ENCODE measurements around the gene GPA33. TPM values are rescaled to one million over a fixed set of nuclear protein-coding genes. Genes with fewer than 3 reads are reported as not detected.

Gene GPA33
- total RNA-seq, 3 donors from 2014 or later, result 0.16 to 0.45 (median 0.20) TPM

- H3K4me1 Mint-ChIP-seq (ENCODE audit: low read depth), result peaks cover 4% of the 10 kb centered on the region
- ATAC-seq, result no peak
- DNase-seq, result no peak
- no peaks in the 10 kb centered on the region for H3K9me3 Mint-ChIP-seq
- H3K36me3 Mint-ChIP-seq (ENCODE audit: insufficient read depth), result no peaks in the 10 kb centered on the region
- peaks cover 33% of the 10 kb centered on the region for H3K27me3 Mint-ChIP-seq (ENCODE audit: low read depth)
- H3K4me3 Mint-ChIP-seq, result no peak overlapping the region
These were observed 36.1 kb upstream of the GPA33 start for GRCh38 chr1:167126317-167126716.

- peaks cover 20% of the 10 kb centered on the region for H3K27me3 Mint-ChIP-seq (ENCODE audit: low read depth)
- peaks cover 5% of the 10 kb centered on the region for H3K4me1 Mint-ChIP-seq (ENCODE audit: low read depth)
- H3K4me3 Mint-ChIP-seq, result no peak overlapping the region
- no peaks in the 10 kb centered on the region for H3K9me3 Mint-ChIP-seq
- DNase-seq (no peak), ATAC-seq (no peak)
- no peaks in the 10 kb centered on the region for H3K36me3 Mint-ChIP-seq (ENCODE audit: insufficient read depth)
These were observed 32.4 kb upstream of the GPA33 start for GRCh38 chr1:167122568-167122967.

GRCh38 chr1:167122121-167122480 lies 31.9 kb upstream of the GPA33 start:
- Mint-ChIP-seq H3K27me3 (ENCODE audit: low read depth) (peaks cover 15% of the 10 kb centered on the region), H3K4me3 (no peak overlapping the region), H3K36me3 (ENCODE audit: insufficient read depth) (no peaks in the 10 kb centered on the region), H3K4me1 (ENCODE audit: low read depth) (peaks cover 5% of the 10 kb centered on the region), H3K9me3 (no peaks in the 10 kb centered on the region)
- ATAC-seq, result no peak
- no peak for DNase-seq

GRCh38 chr1:167121375-167122120 lies 31.4 kb upstream of the GPA33 start:
- Mint-ChIP-seq H3K36me3 (ENCODE audit: insufficient read depth) (no peaks in the 10 kb centered on the region), H3K4me1 (ENCODE audit: low read depth) (peaks cover 5% of the 10 kb centered on the region), H3K27me3 (ENCODE audit: low read depth) (peaks cover 11% of the 10 kb centered on the region), H3K9me3 (no peaks in the 10 kb centered on the region), H3K4me3 (peak overlapping the region; percentile 83)
- DNase-seq (peak; percentile 23), ATAC-seq (peak; percentile 74 to 75)

GRCh38 chr1:167120899-167121298 lies 30.7 kb upstream of the GPA33 start:
- H3K36me3 Mint-ChIP-seq (ENCODE audit: insufficient read depth), result no peaks in the 10 kb centered on the region
- no peaks in the 10 kb centered on the region for H3K9me3 Mint-ChIP-seq
- peak in 1 of 2 donors; percentile 27 for ATAC-seq
- no peak for DNase-seq
- peaks cover 5% of the 10 kb centered on the region for H3K4me1 Mint-ChIP-seq (ENCODE audit: low read depth)
- H3K4me3 Mint-ChIP-seq, result peak overlapping the region; percentile 83
- peaks cover 6% of the 10 kb centered on the region for H3K27me3 Mint-ChIP-seq (ENCODE audit: low read depth)

GRCh38 chr1:167119696-167120095 lies 29.5 kb upstream of the GPA33 start:
- Mint-ChIP-seq H3K27me3 (ENCODE audit: low read depth) (peaks cover under 1% of the 10 kb centered on the region), H3K36me3 (ENCODE audit: insufficient read depth) (no peaks in the 10 kb centered on the region), H3K9me3 (no peaks in the 10 kb centered on the region), H3K4me3 (no peak overlapping the region), H3K4me1 (ENCODE audit: low read depth) (peaks cover 5% of the 10 kb centered on the region)
- ATAC-seq (no peak), DNase-seq (no peak)

- Mint-ChIP-seq H3K27me3 (ENCODE audit: low read depth) (peaks cover 2% of the 10 kb centered on the region), H3K4me3 (no peak overlapping the region), H3K9me3 (no peaks in the 10 kb centered on the region), H3K4me1 (ENCODE audit: low read depth) (peaks cover 5% of the 10 kb centered on the region), H3K36me3 (ENCODE audit: insufficient read depth) (no peaks in the 10 kb centered on the region)
- DNase-seq (no peak), ATAC-seq (no peak)
These were observed 28.0 kb upstream of the GPA33 start for GRCh38 chr1:167118188-167118587.

GRCh38 chr1:167117225-167117624 lies 27.0 kb upstream of the GPA33 start:
- Mint-ChIP-seq H3K27me3 (ENCODE audit: low read depth) (peaks cover 2% of the 10 kb centered on the region), H3K4me3 (no peak overlapping the region), H3K36me3 (ENCODE audit: insufficient read depth) (no peaks in the 10 kb centered on the region), H3K9me3 (no peaks in the 10 kb centered on the region), H3K4me1 (ENCODE audit: low read depth) (peaks cover 5% of the 10 kb centered on the region)
- ATAC-seq, result no peak
- no peak for DNase-seq

GRCh38 chr1:167116174-167116573 lies 26.0 kb upstream of the GPA33 start:
- Mint-ChIP-seq H3K36me3 (ENCODE audit: insufficient read depth) (no peaks in the 10 kb centered on the region), H3K4me3 (no peak overlapping the region), H3K4me1 (ENCODE audit: low read depth) (peaks cover under 1% of the 10 kb centered on the region), H3K9me3 (no peaks in the 10 kb centered on the region), H3K27me3 (ENCODE audit: low read depth) (peaks cover 2% of the 10 kb centered on the region)
- DNase-seq (no peak), ATAC-seq (no peak)

- Mint-ChIP-seq H3K36me3 (ENCODE audit: insufficient read depth) (no peaks in the 10 kb centered on the region), H3K9me3 (no peaks in the 10 kb centered on the region), H3K4me1 (ENCODE audit: low read depth) (peaks cover 6% of the 10 kb centered on the region), H3K27me3 (ENCODE audit: low read depth) (peaks cover 2% of the 10 kb centered on the region), H3K4me3 (no peak overlapping the region)
- no peak for ATAC-seq
- no peak for DNase-seq
These were observed 25.5 kb upstream of the GPA33 start for GRCh38 chr1:167115655-167116054.

- H3K9me3 Mint-ChIP-seq, result peaks cover 5% of the 10 kb centered on the region
- no peak overlapping the region for H3K4me3 Mint-ChIP-seq
- peaks cover 2% of the 10 kb centered on the region for H3K27me3 Mint-ChIP-seq (ENCODE audit: low read depth)
- no peak for DNase-seq
- no peaks in the 10 kb centered on the region for H3K36me3 Mint-ChIP-seq (ENCODE audit: insufficient read depth)
- ATAC-seq, result no peak
- peaks cover 15% of the 10 kb centered on the region for H3K4me1 Mint-ChIP-seq (ENCODE audit: low read depth)
These were observed 24.5 kb upstream of the GPA33 start for GRCh38 chr1:167114725-167115124.

GRCh38 chr1:167111868-167112709 lies 21.9 kb upstream of the GPA33 start:
- Mint-ChIP-seq H3K36me3 (ENCODE audit: insufficient read depth) (no peaks in the 10 kb centered on the region), H3K27me3 (ENCODE audit: low read depth) (peaks cover 2% of the 10 kb centered on the region), H3K4me1 (ENCODE audit: low read depth) (peaks cover 35% of the 10 kb centered on the region), H3K9me3 (peaks cover 5% of the 10 kb centered on the region), H3K4me3 (no peak overlapping the region)
- DNase-seq (no peak), ATAC-seq (no peak)

GRCh38 chr1:167110586-167110985 lies 20.4 kb upstream of the GPA33 start:
- ATAC-seq (peak in 1 of 2 donors; percentile 48), DNase-seq (no peak)
- peak overlapping the region; percentile 14 for H3K4me3 Mint-ChIP-seq

GRCh38 chr1:167109125-167109524 lies 18.9 kb upstream of the GPA33 start:
- no peak for DNase-seq

More at GRCh38 chr1:167110586-167110985, 20.4 kb upstream of the GPA33 start:
- Mint-ChIP-seq H3K4me1 (ENCODE audit: low read depth) (peaks cover 38% of the 10 kb centered on the region), H3K27me3 (ENCODE audit: low read depth) (peaks cover 2% of the 10 kb centered on the region), H3K36me3 (ENCODE audit: insufficient read depth) (no peaks in the 10 kb centered on the region), H3K9me3 (peaks cover 5% of the 10 kb centered on the region)

GRCh38 chr1:167107456-167107855 lies 17.3 kb upstream of the GPA33 start:
- ATAC-seq (no peak), DNase-seq (no peak)
- Mint-ChIP-seq H3K36me3 (ENCODE audit: insufficient read depth) (no peaks in the 10 kb centered on the region), H3K4me1 (ENCODE audit: low read depth) (peaks cover 64% of the 10 kb centered on the region), H3K4me3 (no peak overlapping the region), H3K27me3 (ENCODE audit: low read depth) (no peaks in the 10 kb centered on the region), H3K9me3 (peaks cover 5% of the 10 kb centered on the region)

More at GRCh38 chr1:167109125-167109524, 18.9 kb upstream of the GPA33 start:
- peaks cover 5% of the 10 kb centered on the region for H3K9me3 Mint-ChIP-seq
- ATAC-seq, result peak in 1 of 2 donors; percentile 27
- H3K36me3 Mint-ChIP-seq (ENCODE audit: insufficient read depth), result no peaks in the 10 kb centered on the region
- peaks cover 52% of the 10 kb centered on the region for H3K4me1 Mint-ChIP-seq (ENCODE audit: low read depth)
- H3K27me3 Mint-ChIP-seq (ENCODE audit: low read depth), result no peaks in the 10 kb centered on the region
- H3K4me3 Mint-ChIP-seq, result no peak overlapping the region

Measured in activated T-cell treated with anti-CD3 and anti-CD28 coated beads, Interleukin-2, amount 50 U/mL, for 4 hours (primary cell).